NCI-H510A treated with DMSO at 0.1 percent for 48 hours (cell line): ENCODE results near the gene TCEAL9.
"Not testable (repeated sequence)": the region's sequence is repeated elsewhere in the genome, so short reads cannot be mapped to it uniquely, and the experiment has no call there.

ENCODE experiments used
- DNase-seq: peaks from one replicate; lab custom pipeline; 2025; lab: John Stamatoyannopoulos, UW

Gene TCEAL9

DNA sequence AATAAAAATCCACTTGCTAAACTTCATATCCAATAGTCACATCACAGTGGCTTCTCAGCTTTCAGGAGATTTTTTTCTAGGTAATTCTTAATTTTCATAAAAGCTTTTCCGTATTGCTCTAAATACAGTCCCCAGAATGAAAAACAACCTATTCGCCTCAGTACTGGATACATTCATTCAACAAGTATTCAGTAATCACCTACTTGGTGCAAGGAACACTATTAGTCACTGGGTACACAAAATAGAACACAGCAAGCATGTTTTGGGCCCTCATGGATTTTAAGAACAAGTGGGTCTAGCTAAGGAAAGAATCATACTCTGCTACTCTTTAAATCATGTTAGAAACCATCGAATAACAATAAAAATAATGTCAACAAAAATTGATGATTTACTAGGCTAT lies 17.3 kb downstream of the TCEAL9 start:
- no peak for DNase-seq

DNA sequence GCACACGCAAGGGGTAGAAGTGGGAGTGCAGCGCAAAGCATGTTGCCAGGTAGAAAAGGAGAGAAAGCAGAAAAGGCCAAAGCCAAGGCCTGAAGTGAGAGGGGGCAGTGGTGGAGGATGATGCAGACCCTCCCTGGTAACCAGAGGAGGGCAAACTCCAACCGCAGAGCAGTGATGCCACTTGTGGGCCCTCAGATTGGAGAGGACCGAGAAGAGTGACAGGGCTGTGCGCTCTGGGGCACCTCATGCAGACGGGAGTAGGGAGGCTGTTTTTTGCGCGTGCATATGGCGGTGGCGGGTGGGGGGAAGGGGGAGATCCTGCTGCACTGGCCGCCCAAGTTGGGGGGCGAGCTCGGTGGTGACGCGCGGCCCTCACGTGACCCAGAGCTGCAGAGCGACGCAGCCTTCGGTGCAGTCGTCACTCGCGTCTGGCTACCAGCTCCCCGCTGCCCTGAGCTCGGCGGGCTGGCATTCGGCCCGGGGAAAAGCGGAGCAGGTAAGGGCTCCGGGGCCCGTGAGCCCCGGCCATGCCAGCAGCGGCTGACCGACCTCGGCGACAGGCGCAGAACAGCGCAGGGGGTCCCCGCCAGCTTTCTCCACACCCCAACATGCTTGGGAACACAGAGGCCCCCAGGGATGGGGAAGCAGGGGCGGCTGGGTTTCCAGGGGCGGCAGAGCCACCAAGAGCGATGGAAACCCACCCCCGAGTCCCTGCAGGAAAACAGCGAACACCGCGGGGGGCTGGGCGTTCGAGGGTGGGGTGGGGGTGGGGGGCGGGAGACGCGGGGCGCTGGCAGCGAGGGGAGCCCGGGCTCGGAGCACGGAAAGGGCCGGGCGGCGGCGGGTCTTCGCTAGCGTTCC lies 20.0 kb downstream of the TCEAL9 start, which contains the start of gene BEX3:
TSS of gene BEX3 (plus strand) at position 421 of the 861 bp plus-strand sequence. CDS start 984 bp downstream, outside the sequence.
- DNase-seq, result peak; percentile 29

DNA sequence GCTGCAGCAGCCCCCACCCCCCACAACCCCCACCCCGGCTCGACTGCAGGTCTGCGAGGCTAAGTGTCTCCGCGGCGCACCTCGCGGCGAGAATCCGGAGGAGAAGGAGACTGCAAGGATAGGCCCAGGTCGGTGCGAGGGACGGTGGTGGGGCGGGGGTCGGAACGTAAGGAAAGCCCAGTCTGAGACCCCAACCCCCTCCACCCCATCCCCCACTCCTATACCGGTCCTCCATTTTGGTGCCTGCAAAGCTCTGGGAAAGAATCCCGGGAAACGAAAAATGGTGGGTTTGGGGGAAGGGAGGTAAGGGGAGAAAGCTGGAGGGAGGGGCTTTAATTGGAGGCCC lies 20.6 kb downstream of the TCEAL9 start:
- no peak for DNase-seq

DNA sequence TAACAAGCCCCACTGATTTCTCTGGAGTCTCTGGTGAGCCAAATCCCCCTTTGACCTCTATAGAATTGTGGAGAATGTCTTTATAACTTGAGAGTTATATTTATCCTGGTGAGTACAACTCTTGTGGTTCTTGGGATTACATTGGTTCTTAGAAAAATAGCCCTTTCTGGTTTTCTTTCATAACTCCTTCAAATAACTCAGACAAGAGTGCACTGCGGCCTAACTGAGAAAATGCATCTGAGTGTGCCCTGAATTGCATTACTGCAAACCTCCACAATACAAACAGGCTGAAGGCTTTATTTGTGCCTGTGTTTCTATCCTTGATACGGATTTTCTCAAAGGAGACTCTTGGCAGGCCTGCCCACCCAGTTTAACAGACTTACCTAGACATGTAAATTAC lies 22.7 kb downstream of the TCEAL9 start:
- no peak for DNase-seq

DNA sequence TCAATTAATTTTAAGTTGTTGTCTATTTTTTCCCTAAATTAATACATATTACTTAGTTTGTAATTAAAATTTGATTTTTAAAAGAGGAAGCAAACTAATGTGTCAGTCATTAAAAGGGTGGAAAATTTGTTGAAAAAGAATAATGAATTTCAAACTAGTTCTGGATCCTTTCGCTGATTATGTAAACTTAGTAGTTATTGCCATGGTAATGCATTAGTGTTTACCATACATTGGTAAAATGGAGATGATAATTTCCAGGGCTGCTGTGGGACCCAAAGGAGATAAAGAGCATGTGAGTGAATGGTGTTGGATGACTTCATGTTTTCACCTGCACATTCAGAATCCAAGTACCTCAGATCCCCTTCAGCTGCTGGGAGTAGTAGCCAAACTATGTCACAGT lies 26.6 kb downstream of the TCEAL9 start:
- no peak for DNase-seq

DNA sequence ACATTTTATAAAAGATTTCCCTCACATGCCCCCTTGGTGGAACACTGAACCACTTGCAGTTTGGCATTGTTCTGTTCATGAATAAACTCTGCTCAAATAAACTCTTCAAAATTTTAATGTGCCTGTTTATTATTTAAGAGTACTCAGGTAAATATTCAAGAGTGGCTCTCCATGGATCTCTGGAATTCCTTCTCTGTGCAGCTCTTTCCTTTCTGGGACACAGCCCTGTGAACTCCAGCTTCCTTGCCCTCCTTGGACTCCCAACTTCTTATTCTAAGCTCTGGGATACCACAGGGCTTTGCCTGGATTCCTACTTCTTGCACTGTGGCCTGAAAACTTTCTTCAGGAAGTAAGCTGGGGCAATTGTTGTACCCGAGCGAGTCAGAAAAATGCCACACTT lies 28.4 kb downstream of the TCEAL9 start:
- DNase-seq, result no peak

DNA sequence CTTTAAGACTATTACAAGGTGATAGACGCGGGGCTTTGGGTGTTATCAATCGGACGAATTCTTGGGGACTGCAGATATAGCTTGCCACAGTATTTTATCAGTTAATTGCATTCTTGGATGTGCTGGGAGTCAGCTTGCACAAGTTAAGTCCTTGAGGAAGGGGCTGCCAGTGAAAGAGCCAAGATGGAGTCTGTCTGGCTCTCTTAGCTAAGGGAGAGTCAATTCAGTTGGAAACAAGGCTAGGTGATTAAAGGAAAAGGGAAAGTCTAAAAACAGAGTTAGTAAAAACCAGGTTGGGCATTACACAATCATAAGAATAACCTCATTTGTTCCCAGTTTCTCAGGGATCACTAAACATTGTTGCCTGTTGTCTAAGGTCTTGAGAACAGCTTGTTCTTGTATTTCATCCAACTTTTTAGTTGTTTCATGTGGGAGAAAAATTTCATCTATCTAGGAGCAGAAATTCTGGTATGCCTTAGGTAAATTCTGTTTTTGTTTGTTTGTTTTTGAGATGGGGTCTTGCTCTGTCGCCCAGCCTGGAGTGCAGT lies 29.1 kb downstream of the TCEAL9 start:
- DNase-seq, result not testable (repeated sequence)

DNA sequence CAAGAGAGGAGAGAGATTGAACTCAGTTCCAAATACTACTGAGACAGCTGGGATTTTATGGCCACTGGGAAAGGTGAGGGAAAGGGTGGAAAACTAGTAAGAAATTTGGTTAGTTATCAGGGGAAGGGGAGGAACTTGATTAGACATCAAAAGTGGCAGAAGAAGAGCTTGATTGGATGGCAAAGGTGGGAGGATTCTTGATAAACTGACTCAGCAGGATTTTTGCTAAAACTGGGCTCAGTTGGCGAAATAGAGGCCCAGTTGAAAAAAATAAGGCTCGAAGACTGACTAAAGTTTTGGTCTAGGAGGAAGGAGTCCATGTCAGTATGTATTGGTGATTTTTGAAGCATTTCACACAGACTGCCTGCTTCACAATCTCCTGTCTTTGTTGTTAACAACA lies 30.0 kb downstream of the TCEAL9 start:
- DNase-seq, result no peak

DNA sequence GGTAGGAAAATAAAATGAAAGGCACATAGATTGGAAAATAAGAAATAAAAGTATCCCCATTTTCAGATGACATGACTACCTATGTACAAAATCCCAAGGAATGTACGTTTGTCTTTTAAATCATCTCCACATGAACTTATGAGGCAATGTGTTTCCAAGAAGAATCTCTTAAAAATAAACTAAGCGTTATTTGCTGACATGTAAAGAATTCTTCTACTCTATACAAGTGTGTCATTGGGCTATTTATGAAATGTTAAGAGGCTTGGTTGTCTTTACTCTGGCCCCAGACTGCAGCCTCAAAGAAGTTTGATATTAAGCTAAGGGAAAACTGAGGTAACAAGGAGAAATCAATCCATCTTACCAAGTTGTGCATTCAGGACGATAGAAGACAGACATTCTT lies 37.2 kb downstream of the TCEAL9 start:
- no peak for DNase-seq

DNA sequence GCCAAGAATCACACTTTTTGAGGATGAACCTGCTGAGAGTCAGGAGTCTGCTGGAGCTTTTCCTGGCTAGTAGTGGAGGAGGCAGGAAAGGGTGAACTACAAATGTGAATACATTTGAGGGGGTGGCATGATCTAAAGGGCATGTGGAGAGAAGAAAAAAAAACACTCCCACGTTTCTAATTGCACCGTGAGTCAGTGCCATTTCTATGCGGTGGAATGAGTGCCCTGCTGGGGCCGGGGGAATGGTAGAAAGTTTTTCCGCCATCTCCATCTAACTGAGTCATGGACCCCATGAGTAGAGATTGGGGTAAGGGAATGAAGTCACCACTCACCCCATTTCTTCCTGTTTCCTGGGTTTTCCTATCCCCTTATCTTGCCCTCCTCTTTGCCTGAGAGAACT lies 39.9 kb downstream of the TCEAL9 start:
- no peak for DNase-seq

DNA sequence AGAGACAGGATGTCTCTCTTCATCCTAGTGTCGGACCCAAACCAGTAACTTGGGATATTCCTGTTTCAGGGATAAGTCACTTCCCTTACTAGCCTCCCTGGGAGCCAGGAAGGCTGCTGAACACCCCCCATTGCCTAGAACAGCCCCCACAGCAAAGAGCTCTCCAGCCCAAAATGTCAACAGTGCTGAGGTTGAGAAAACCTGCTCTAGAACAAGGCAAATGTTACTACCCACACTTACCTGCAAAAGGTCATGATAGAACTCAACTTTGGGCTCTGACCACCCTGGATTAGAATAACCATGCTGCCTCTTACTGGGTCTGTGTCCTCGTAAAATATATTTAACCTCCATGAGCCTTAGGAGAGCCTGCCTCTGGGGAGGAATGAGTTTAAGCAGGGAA lies 40.4 kb downstream of the TCEAL9 start:
- no peak for DNase-seq

DNA sequence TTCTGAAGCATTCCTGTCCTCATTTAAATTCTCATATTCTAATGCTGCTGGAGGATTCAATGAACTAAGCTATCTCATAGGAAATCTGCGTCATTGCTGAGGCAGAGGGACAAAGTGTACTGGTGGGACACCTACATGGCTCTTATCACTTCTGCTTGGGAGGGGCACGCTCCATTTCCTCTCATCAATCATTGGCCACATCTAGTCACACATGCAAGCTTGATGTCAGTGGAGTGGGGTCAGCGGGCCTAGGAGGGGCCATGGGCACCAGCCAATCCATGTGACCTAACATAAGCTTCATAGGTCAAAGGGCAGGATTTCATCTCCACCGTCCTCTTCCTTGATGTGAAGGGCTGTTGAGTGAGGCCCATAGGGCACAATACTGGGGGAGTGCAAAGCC lies 41.4 kb downstream of the TCEAL9 start:
- DNase-seq, result no peak

DNA sequence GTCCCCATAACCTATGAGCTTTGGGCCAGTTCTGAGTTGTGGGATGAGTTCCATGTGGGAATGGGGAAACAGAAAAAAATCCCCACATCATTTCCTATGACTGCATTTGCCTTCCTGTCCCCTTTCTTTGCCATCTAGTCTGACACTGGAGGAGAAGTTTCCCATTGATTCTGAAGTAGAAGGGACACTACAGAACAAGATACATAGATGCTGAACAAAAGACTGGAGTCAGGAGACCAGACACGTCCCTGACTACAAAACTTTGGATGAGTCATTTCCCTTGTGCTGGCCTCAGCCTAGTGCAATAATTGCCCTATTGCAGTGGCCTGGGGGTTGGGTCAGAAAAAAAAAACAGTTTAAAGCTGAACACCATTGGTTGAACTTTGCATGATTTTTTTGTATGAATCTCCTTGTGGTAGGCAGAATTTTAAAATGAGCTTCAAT lies 42.1 kb downstream of the TCEAL9 start:
- DNase-seq, result no peak

DNA sequence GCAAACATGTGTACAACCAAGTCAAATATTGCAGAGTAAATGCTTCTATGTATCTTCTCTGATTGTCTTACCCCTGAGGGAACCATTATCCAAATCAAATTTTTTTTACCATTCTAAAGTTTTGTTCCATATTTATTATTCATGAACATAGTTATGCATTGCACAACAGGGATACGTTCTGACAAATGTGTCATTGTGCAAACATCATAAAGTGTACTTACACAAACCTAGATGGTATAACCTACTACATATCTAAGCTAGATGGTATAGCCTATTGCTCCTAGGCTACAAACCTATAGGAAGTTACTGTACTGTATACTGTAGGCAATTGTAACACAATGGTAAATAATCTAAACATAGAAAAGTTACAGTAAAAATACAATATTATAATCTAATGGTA lies 43.4 kb downstream of the TCEAL9 start:
- no peak for DNase-seq

DNA sequence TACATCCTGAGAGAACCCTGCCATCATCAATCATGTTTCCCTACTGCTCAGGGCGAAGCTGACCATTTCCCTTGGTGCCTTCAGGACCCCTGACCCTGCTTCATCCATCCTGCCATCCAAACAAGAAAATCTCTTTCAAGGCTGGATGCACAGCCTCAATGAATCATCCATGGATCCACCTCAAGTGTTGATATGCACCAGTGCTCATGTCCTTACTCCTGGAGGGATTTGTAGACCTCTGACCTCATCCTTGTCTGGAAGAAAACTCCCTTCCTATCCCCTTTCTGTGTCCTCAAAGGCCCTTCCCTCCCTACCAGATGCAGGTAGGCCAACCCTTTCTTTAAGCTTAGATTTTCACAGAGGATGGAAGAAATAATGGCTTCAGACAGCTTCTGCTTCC lies 44.6 kb downstream of the TCEAL9 start:
- DNase-seq, result no peak

DNA sequence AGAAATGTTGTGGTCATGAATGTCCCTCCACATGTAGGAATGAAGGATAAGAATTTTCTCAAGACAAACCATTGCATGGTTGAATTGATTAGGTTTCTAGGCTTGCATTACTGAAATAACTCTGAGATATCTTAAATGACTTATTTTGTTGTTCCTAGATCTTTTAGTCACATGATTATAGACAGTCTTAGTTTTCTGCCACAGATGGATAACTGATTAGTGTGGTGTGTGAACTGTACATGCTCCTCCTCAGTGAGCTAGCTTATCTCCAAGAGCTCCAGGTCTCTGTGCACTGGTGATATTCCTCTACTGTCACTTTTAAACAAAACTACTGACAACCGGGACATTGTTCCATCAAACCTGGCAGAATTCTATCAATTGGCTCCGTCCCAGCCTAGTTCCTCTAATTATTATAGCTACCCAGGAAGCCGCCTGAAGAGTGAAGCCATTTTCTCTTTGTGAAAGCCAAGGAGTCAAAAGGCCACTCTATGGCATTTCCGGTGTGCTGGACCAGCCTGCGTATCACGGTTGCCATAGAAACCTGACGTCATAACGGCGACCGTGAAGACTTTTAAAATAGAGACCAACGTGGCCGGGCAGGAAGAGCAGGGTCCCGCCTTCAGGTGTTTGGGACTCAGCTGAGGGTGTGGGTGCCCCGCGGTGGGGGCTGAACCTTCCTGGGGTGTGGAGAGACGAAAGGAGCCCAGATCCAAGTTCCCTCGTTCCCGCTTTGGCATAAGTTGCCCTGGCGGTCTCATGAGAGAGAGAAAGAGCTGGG lies 48.1 kb downstream of the TCEAL9 start:
- DNase-seq, result peak; percentile 66

DNA sequence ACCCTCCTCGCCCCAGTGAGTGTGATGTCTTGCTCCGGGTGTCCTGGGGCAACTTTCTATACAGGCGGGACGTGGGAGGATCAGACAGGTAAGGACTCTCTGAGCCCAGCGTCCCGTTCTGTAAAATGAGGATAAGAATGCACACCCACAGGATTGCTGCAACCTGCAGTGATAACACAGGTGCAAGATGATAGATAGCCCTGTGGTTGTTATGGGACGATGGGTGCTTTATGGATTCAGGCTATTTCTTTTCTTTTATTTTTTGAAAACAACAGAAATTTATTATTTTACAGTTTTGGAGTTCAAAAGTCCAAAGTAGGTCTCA lies 48.7 kb downstream of the TCEAL9 start:
- DNase-seq, result no peak

DNA sequence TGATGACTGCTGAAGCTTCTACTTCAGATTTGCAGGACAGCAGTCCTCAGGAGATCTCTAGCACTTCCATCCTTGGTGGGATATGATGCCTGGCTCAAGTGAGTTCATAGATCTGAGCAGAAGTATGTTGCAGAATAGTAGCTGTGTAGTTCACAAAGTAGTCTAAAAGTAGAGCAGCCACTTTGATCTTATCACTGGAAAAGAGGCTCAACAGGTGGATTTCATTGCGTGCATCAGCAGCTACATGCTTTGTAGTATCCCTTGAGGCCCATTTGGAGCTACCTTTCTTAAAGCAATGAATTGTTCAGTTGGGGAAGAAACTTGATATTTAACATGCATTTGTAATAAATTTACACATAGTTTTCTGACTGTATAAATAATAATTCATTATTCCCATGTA lies 50.0 kb downstream of the TCEAL9 start:
- DNase-seq, result no peak

DNA sequence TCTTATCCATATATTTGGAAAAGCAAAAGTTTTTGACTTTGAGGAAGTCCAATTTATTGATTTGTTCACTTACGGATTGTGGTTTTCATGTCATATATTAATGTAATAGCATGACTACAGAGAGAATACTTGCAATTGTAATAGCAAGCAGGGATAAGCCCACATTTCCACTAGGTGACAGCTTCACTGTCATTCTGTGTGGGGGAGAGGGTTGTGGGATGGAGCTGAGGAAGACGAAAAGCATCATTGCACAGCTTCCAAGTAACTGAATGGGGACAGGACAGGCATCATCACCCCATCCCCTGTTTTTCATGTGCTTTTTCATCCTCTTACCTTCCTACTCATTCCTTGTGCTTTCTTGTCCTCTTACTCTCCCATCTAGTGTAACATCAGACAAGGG lies 51.5 kb downstream of the TCEAL9 start:
- DNase-seq, result no peak
